GM23338 (cell line): ENCODE data around the gene CFAP74. TPM values are rescaled to one million over a fixed set of nuclear protein-coding genes. Genes with fewer than 3 reads are reported as not detected.

Source experiments
- ATAC-seq: fragments of 200-7000 bp; cut with Tn5 transposase; 3 replicates; pipeline ENCODE4 v1.9.1; 2020
- DNase-seq: peaks from one replicate; pipeline ENCODE4 v3.0.0-alpha.2; 2015; ENCODE audit warnings: low spot score
- H2AFZ ChIP-seq: fragments of 200-600 bp; sonication (generic); 2 replicates; pipeline ENCODE4 v1.8.0; 2016; ENCODE audit warnings: antibody characterized with exemption, mild to moderate bottlenecking, moderate library complexity
- H3F3A ChIP-seq: fragments of 200-600 bp; sonication (generic); replicated peaks from 2 replicates; pipeline ENCODE4 v1.8.0; 2017; ENCODE audit warnings: antibody characterized with exemption, mixed run types, low read depth
- H3K27ac ChIP-seq: fragments of 200-600 bp; sonication (generic); 2 replicates; pipeline ENCODE4 v1.6.1; 2016; ENCODE audit warnings: low read depth
- H3K27me3 ChIP-seq: fragments of 200-600 bp; sonication (generic); 2 replicates; pipeline ENCODE4 v1.8.0; 2016; ENCODE audit warnings: mild to moderate bottlenecking, mixed run types, moderate library complexity; ENCODE audit not compliant: insufficient read depth
- H3K36me3 ChIP-seq: fragments of 200-600 bp; sonication (generic); 2 replicates; pipeline ENCODE4 v1.8.0; 2016; ENCODE audit warnings: mild to moderate bottlenecking; ENCODE audit not compliant: insufficient read depth
- H3K4me1 ChIP-seq: fragments of 200-600 bp; sonication (generic); 2 replicates; pipeline ENCODE4 v1.8.0; 2016; ENCODE audit warnings: mild to moderate bottlenecking, moderate library complexity; ENCODE audit not compliant: insufficient read depth
- H3K4me2 ChIP-seq: fragments of 200-600 bp; sonication (generic); 2 replicates; pipeline ENCODE4 v1.7.1; 2017; ENCODE audit warnings: mixed run types
- H3K4me3 ChIP-seq: fragments of 200-600 bp; sonication (generic); 2 replicates; pipeline ENCODE4 v1.6.1; 2016; ENCODE audit warnings: mixed run types
- H3K79me2 ChIP-seq: fragments of 200-600 bp; sonication (generic); replicated peaks from 2 replicates; pipeline ENCODE4 v1.8.0; 2017; ENCODE audit warnings: mild to moderate bottlenecking; ENCODE audit not compliant: insufficient read depth
- H3K9me2 ChIP-seq: fragments of 200-600 bp; sonication (generic); 2 replicates; pipeline ENCODE4 v1.8.0; 2017; ENCODE audit not compliant: insufficient read depth
- H4K20me1 ChIP-seq: fragments of 200-600 bp; sonication (generic); replicated peaks from 2 replicates; pipeline ENCODE4 v1.8.0; 2017; ENCODE audit warnings: mild to moderate bottlenecking; ENCODE audit not compliant: insufficient read depth
- H3K27ac Mint-ChIP-seq: 2 replicates; pipeline ENCODE4 v1.8.0; 2020; ENCODE audit warnings: inconsistent platforms, mild to moderate bottlenecking, moderate library complexity, mixed read lengths
- H3K27me3 Mint-ChIP-seq: 3 replicates; pipeline ENCODE4 v1.8.0; 2022; ENCODE audit warnings: low read depth, mild to moderate bottlenecking, moderate library complexity, mixed read lengths, inconsistent platforms; ENCODE audit not compliant: insufficient read depth, poor library complexity
- H3K36me3 Mint-ChIP-seq: 3 replicates; pipeline ENCODE4 v1.8.0; 2021; ENCODE audit warnings: low read depth, mild to moderate bottlenecking, inconsistent platforms, moderate library complexity, mixed read lengths
- H3K4me1 Mint-ChIP-seq: 3 replicates; pipeline ENCODE4 v1.8.0; 2020; ENCODE audit warnings: mild to moderate bottlenecking, inconsistent platforms, mixed read lengths
- H3K4me3 Mint-ChIP-seq: 3 replicates; pipeline ENCODE4 v1.8.0; 2021; ENCODE audit warnings: moderate library complexity, mild to moderate bottlenecking, inconsistent platforms, mixed read lengths
- H3K9me3 Mint-ChIP-seq: 3 replicates; pipeline ENCODE4 v1.8.0; 2020; ENCODE audit warnings: moderate library complexity, mild to moderate bottlenecking, inconsistent platforms, mixed read lengths
- CREB1 ChIP-seq: fragments of 250-450 bp; sonication (Bioruptor Pico); IDR thresholded peaks from 2 replicates; pipeline ENCODE4 v1.5.0; 2020; ENCODE audit warnings: low read depth, mild to moderate bottlenecking, moderate library complexity
- EZH2 ChIP-seq: fragments of 200-600 bp; sonication (generic); IDR thresholded peaks from one replicate; pipeline ENCODE4 v1.8.0; 2017; ENCODE audit warnings: antibody characterized with exemption, mild to moderate bottlenecking, low read depth; ENCODE audit not compliant: unreplicated experiment
- JUNB ChIP-seq: IDR thresholded peaks from one replicate; pipeline ENCODE4 v1.6.1; 2016; ENCODE audit warnings: antibody characterized with exemption; ENCODE audit not compliant: unreplicated experiment
- POLR2AphosphoS5 ChIP-seq: IDR thresholded peaks from 2 replicates; pipeline ENCODE4 v1.6.1; 2016; ENCODE audit warnings: antibody characterized with exemption, low read depth
- STAT1 ChIP-seq: IDR thresholded peaks from one replicate; pipeline ENCODE4 v1.6.1; 2016; ENCODE audit warnings: antibody characterized with exemption; ENCODE audit not compliant: unreplicated experiment
- ZNF114 ChIP-seq: fragments of 250-450 bp; sonication (Bioruptor Pico); IDR thresholded peaks from 2 replicates; pipeline ENCODE4 v1.5.0; 2020; ENCODE audit warnings: mild to moderate bottlenecking, moderate library complexity
- ZNF331 ChIP-seq: fragments of 250-450 bp; sonication (Bioruptor Pico); IDR thresholded peaks from 2 replicates; pipeline ENCODE4 v1.5.0; 2020; ENCODE audit warnings: low read depth, mild to moderate bottlenecking, moderate library complexity
- polyA plus RNA-seq: library from polyadenylated mRNA; unstranded; fragments of >200 nt; fragmentation: Nextera tagmentation; extraction: Ambion mirVana; gene quantifications from 2 replicates; pipeline ENCODE4 v1.2.1, GENCODE V29; 2016
- total RNA-seq: library from RNA; depleted of rRNA; stranded (reverse); fragments of >200 nt; shearing (Covaris generic); gene quantifications from 2 replicates; pipeline ENCODE4 v1.2.3, GENCODE V29; 2014
- TF ChIP-seq, protein P1 (sequence below): IDR thresholded peaks from one replicate; pipeline ENCODE4 v1.6.1; 2018; ENCODE audit warnings: antibody characterized with exemption; ENCODE audit not compliant: unreplicated experiment
- TF ChIP-seq, protein P2 (sequence below): IDR thresholded peaks from 2 replicates; pipeline ENCODE4 v1.6.1; 2016; ENCODE audit warnings: antibody characterized with exemption

The CFAP74 gene
- total and polyA plus RNA-seq, 2 experiments from 2014 or later = 0.21 TPM; not detected in 1

DNA sequence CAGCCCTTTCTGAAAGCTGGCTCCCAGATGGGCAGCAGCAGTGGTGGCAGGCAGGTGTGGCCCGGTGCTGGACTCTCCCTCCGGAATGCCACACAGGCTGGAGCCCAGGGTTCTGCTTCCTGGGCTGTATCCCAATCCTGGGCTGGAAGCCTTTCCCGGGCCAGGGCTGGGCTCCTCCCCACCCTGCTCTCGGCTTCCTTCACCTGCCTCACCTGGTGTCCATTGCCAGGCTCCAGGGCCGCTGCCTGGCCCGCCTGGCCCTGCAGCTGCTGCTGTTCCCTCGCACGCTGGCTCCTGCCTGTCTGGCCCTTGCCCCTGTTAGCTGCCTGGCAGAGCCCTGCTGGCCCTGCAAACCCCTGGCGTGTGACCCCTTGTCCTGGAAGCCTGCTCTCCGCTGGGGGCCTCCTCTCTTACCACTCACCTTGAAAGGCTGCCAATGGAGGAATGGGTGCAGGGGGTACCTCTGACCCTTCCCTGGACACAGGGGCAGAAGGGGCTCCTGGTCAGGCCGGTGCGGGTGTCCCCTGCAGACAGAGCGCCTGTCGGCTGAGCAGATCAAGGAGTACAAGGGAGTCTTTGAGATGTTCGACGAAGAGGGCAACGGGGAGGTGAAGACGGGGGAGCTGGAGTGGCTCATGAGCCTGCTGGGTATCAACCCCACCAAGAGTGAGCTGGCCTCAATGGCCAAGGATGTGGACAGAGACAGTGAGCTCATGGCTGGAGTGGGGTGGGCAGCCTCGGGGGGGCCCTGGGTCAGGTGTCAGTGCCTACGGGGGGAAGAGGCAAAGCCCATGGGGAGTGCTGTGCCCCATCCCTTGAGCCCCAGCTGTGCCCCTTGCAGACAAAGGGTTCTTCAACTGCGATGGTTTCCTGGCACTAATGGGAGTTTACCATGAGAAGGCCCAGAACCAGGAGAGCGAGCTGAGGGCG lies 87.4 kb downstream of the CFAP74 start:
- Mint-ChIP-seq H3K4me1 (peaks cover 9% of the 10 kb centered on the region; the same call in 1 of the 3 replicates), H3K9me3 (no peaks in the 10 kb centered on the region), H3K27me3 (peaks cover 6% of the 10 kb centered on the region), H3K27ac (no peak overlapping the region), H3K4me3 (no peak overlapping the region), H3K36me3 (no peaks in the 10 kb centered on the region; the same call in 2 of the 3 replicates)
- no peak for ATAC-seq
- no peaks in the 10 kb centered on the region; the same call in 1 of the 2 replicates for H3K4me1 ChIP-seq
- DNase-seq = no peak
- TF ChIP-seq STAT1 = no peak
- H2AFZ ChIP-seq = no peak overlapping the region
- no peak overlapping the region for H3K27ac ChIP-seq
- no peaks in the 10 kb centered on the region for H4K20me1 ChIP-seq
- H3K79me2 ChIP-seq = no peaks in the 10 kb centered on the region
- H3K27me3 ChIP-seq = no peaks in the 10 kb centered on the region
- H3K9me2 ChIP-seq = no peaks in the 10 kb centered on the region
- H3K36me3 ChIP-seq = no peaks in the 10 kb centered on the region
- no peak overlapping the region for H3K4me2 ChIP-seq
- H3K4me3 ChIP-seq = no peak overlapping the region
- 0 out of 2 replicates have a peak, but pooled peaks cover 11% of the 10 kb centered on the region for H3F3A ChIP-seq

DNA sequence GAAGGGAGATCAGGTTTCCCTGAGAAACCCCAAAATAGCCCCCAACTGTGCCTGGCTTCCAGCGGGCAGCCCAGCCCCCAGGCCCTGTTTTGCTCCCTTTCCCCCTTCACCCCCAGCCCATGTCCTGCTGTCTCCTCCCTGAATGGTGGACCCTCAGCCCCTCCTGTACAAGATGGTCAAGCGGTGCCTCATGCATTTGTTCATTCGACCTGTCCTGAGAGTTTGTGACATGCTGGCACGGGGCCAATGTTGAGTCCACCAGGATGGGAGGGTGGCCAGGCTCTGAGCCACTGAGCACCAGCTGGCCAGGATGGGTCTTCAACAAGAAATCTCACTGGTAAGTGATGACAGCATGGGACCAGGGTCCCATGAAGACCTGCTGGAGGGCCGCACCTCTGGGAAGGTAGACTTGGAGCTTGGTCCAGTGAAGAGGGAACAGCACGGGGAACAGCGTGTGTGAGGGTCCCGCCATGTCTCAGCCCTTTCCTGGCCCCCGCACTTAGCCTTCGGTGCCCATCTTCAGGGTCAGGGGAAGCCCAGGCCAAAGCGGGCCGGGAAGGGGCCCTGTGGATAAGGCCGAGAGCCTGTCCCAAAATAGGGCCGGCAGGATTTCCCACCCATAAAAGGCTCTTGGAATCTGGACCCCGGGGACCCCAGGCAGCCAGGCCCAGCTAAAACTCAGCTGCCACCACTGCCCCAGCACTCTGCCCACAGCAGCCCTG lies 88.5 kb downstream of the CFAP74 start, which contains the start of gene CALML6:
Gene CALML6 (plus strand): TSS at position 290 of the 722 bp plus-strand sequence. CDS start 21 bp downstream, at position 311.
- H3K4me3 Mint-ChIP-seq = no peak within 1 kb of the TSS
- no peak within 1 kb of the TSS for H3K27ac Mint-ChIP-seq
- TF ChIP-seq ZNF331 (CRISPR knock-in tag) = no peak
- TF ChIP-seq ZNF114 = no peak
- no peak for TF ChIP-seq STAT1
- TF ChIP-seq JUNB = no peak
- TF ChIP-seq EZH2 = no peak
- TF ChIP-seq POLR2AphosphoS5 = no peak
- TF ChIP-seq CREB1 (CRISPR knock-in tag) = no peak
- TF ChIP-seq, protein P1, sequence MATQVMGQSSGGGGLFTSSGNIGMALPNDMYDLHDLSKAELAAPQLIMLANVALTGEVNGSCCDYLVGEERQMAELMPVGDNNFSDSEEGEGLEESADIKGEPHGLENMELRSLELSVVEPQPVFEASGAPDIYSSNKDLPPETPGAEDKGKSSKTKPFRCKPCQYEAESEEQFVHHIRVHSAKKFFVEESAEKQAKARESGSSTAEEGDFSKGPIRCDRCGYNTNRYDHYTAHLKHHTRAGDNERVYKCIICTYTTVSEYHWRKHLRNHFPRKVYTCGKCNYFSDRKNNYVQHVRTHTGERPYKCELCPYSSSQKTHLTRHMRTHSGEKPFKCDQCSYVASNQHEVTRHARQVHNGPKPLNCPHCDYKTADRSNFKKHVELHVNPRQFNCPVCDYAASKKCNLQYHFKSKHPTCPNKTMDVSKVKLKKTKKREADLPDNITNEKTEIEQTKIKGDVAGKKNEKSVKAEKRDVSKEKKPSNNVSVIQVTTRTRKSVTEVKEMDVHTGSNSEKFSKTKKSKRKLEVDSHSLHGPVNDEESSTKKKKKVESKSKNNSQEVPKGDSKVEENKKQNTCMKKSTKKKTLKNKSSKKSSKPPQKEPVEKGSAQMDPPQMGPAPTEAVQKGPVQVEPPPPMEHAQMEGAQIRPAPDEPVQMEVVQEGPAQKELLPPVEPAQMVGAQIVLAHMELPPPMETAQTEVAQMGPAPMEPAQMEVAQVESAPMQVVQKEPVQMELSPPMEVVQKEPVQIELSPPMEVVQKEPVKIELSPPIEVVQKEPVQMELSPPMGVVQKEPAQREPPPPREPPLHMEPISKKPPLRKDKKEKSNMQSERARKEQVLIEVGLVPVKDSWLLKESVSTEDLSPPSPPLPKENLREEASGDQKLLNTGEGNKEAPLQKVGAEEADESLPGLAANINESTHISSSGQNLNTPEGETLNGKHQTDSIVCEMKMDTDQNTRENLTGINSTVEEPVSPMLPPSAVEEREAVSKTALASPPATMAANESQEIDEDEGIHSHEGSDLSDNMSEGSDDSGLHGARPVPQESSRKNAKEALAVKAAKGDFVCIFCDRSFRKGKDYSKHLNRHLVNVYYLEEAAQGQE = no peak
- TF ChIP-seq, protein P2, sequence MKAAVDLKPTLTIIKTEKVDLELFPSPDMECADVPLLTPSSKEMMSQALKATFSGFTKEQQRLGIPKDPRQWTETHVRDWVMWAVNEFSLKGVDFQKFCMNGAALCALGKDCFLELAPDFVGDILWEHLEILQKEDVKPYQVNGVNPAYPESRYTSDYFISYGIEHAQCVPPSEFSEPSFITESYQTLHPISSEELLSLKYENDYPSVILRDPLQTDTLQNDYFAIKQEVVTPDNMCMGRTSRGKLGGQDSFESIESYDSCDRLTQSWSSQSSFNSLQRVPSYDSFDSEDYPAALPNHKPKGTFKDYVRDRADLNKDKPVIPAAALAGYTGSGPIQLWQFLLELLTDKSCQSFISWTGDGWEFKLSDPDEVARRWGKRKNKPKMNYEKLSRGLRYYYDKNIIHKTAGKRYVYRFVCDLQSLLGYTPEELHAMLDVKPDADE = no peak

More for the DNA sequence above, 88.5 kb downstream of the CFAP74 start, which contains the start of gene CALML6:
- no peaks in the 10 kb centered on the region for H4K20me1 ChIP-seq
- ATAC-seq (no peak), DNase-seq (no peak)
- no peaks in the 10 kb centered on the region for H3K79me2 ChIP-seq
- H3K36me3 Mint-ChIP-seq = no peaks in the 10 kb centered on the region; the same call in 2 of the 3 replicates
- no peak within 1 kb of the TSS for H3K27ac ChIP-seq
- H2AFZ ChIP-seq = no peak within 1 kb of the TSS
- H3K27me3 ChIP-seq = no peaks in the 10 kb centered on the region
- peaks cover under 1% of the 10 kb centered on the region; the same call in 1 of the 2 replicates for H3K4me1 ChIP-seq
- no peaks in the 10 kb centered on the region for H3K9me2 ChIP-seq
- H3K27me3 Mint-ChIP-seq = peaks cover 9% of the 10 kb centered on the region
- H3K4me3 ChIP-seq = no peak within 1 kb of the TSS
- no peak within 1 kb of the TSS for H3K4me2 ChIP-seq
- peaks cover 13% of the 10 kb centered on the region for H3K4me1 Mint-ChIP-seq
- no peaks in the 10 kb centered on the region for H3K36me3 ChIP-seq
- no peaks in the 10 kb centered on the region for H3K9me3 Mint-ChIP-seq
- 0 out of 2 replicates have a peak, but pooled peaks cover 11% of the 10 kb centered on the region for H3F3A ChIP-seq
